ENCODE measurements around the gene LRCH1. TPM values are rescaled to one million over a fixed set of nuclear protein-coding genes. Genes with fewer than 3 reads are reported as not detected.

Gene LRCH1
- total and polyA plus RNA-seq, 2 experiments from 2014 or later: 4.7 to 5.0 TPM

DNA sequence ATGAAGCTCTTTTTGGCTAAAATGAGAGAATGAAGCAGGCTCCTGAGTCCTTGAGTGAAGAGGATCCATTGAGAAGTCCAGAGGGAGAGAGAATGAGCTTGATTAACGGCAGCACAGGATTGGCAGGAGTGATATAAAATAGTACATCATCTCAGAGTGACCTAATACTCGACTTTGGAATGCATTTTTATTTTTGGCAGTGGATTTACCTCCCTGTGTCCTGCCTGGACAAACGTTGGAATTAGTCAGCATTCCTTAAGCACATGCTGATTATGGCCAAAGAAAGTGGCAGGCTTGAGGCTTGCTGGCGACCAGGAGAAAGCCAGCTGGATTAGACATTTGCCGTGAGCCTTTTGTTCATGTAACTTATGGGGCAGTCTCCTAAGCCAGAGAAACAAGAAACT, 22.9 kb downstream of the LRCH1 start:
- Histone ChIP-seq H3F3A (ENCODE audit: insufficient read depth) (peaks cover 46% of the 10 kb centered on the region), H3K36me3 (ENCODE audit: low read depth) (no peaks in the 10 kb centered on the region), H3K27me3 (replicated peaks; ENCODE audit: insufficient read depth) (no peaks in the 10 kb centered on the region), H3K4me1 (ENCODE audit: insufficient read depth) (peaks cover 45% of the 10 kb centered on the region), H3K27ac (peak overlapping the region; percentile 68), H3K9ac (peak overlapping the region; percentile 41; the same call in 1 of the 2 replicates), H4K20me1 (ENCODE audit: insufficient read depth) (0 out of 2 replicates have a peak, but pooled peaks cover 4% of the 10 kb centered on the region), H2AFZ (no peak overlapping the region), H3K9me3 (ENCODE audit: low read depth) (no peaks in the 10 kb centered on the region), H3K4me2 (ENCODE audit: unreplicated experiment) (peak overlapping the region; percentile 75), H3K4me3 (peak overlapping the region; percentile 42), H3K9me2 (ENCODE audit: insufficient read depth) (no peaks in the 10 kb centered on the region), H3K79me2 (ENCODE audit: insufficient read depth) (peaks cover 74% of the 10 kb centered on the region)
- DNase-seq: peak; percentile 91
- TF ChIP-seq EZH2phosphoT487 (IDR thresholded peaks at IDR 0.05; ENCODE audit: insufficient read depth, low read depth): no peak
- TF ChIP-seq EZH2 (IDR thresholded peaks at IDR 0.05; ENCODE audit: insufficient read depth, poor library complexity, severe bottlenecking): no peak
- WGBS, 2 experiments (ENCODE audit: low coverage in 1 of 2, low lambda C conversion rate in 2 of 2, missing lambda C conversion rate in 2 of 2): 0 to 4% methylated on average over 5 of the region's 5 CpGs
- in situ Hi-C loops (cut with MboI): no loop called here

DNA sequence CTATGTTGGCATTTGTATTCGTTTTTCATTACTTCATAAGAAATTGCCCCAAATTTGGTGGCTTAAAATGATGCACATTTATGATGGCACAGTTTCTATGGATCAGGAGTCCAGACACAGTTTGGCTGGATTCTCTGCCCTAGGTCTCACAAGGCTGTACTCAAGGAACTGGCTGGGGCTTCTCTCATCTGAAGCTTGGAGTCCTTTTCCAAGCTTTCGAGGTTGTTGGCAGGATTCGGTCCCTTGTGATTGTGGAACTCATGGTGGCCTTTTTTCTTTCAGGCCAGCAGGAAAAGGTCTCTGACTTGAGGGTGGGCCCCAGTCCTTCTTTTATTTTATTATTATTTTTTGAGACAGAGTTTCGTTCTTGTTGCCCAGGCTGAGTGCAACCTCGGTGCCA, 23.8 kb downstream of the LRCH1 start:
- peaks cover 74% of the 10 kb centered on the region for H3K79me2 ChIP-seq (ENCODE audit: insufficient read depth)
- peaks cover 46% of the 10 kb centered on the region for H3F3A ChIP-seq (ENCODE audit: insufficient read depth)
- no peak overlapping the region for H3K4me2 ChIP-seq (ENCODE audit: unreplicated experiment)
- no peak for TF ChIP-seq EZH2 (IDR thresholded peaks at IDR 0.05; ENCODE audit: insufficient read depth, poor library complexity, severe bottlenecking)
- TF ChIP-seq EZH2phosphoT487 (IDR thresholded peaks at IDR 0.05; ENCODE audit: insufficient read depth, low read depth): no peak
- 0 out of 2 replicates have a peak, but pooled peaks cover 4% of the 10 kb centered on the region for H4K20me1 ChIP-seq (ENCODE audit: insufficient read depth)
- H3K9me3 ChIP-seq (ENCODE audit: low read depth): no peaks in the 10 kb centered on the region
- H3K9ac ChIP-seq: no peak overlapping the region
- in situ Hi-C loops (cut with MboI): no loop called here
- H3K4me1 ChIP-seq (ENCODE audit: insufficient read depth): peaks cover 40% of the 10 kb centered on the region
- no peak for DNase-seq
- H3K4me3 ChIP-seq: no peak overlapping the region
- H3K36me3 ChIP-seq (ENCODE audit: low read depth): no peaks in the 10 kb centered on the region
- H2AFZ ChIP-seq: no peak overlapping the region
- 37 to 51% methylated on average over 5 of the region's 5 CpGs for WGBS, 2 experiments (ENCODE audit: low coverage in 1 of 2, low lambda C conversion rate in 2 of 2, missing lambda C conversion rate in 2 of 2)
- H3K27ac ChIP-seq: peak overlapping the region; percentile 68; the same call in 1 of the 2 replicates
- H3K27me3 ChIP-seq (replicated peaks; ENCODE audit: insufficient read depth): no peaks in the 10 kb centered on the region
- H3K9me2 ChIP-seq (ENCODE audit: insufficient read depth): no peaks in the 10 kb centered on the region

DNA sequence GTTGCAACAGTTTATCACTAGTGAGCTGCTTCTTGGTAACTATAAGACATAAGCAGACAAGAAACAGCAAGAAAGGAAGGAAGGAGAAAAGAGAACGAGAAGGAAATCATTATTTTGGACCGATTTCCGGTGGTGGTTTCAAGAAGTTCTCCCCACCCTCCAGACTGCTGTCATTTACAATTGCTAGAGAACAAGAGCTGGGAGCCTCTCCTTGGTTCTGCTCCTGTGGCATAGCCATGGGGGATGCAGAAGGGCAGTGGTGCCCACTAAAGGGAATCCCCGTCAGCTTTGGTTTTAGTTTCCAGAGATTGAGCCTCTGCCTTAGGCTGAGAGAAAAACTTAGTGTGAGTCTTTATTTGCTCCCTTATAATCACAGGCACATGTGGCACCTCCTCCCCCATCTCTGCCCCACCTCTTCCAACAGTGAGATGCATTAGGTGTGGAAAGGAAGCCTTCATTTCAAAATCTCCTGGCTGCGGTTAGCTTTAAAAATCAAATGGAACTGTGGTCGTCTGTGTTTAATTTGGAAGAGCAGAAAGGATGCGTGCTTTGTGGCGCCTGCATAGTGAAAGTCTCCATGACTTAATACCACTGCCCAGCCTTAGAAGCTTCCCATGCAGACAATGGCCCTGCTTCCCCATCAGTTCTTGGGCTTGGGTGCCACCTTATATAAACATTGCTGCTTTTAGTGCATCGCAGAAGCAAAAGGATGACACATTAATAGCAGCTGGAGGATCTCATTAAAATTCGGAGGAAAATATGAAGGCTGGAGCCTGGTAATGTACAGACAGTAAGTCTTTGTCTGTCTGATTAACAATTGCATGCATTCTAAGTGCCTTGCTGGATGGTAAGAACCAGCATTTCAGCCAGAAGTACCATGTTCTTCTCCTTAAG, 25.0 kb downstream of the LRCH1 start:
- no peaks in the 10 kb centered on the region for H3K9me2 ChIP-seq (ENCODE audit: insufficient read depth)
- H3K4me2 ChIP-seq (ENCODE audit: unreplicated experiment): peak overlapping the region; percentile 77
- H2AFZ ChIP-seq: peak overlapping the region; percentile 14; the same call in 1 of the 2 replicates
- no peaks in the 10 kb centered on the region for H3K9me3 ChIP-seq (ENCODE audit: low read depth)
- WGBS, 2 experiments (ENCODE audit: low coverage in 1 of 2, low lambda C conversion rate in 2 of 2, missing lambda C conversion rate in 2 of 2): 8 to 13% methylated on average over 10 of the region's 10 CpGs
- peaks cover 40% of the 10 kb centered on the region for H3K4me1 ChIP-seq (ENCODE audit: insufficient read depth)
- H4K20me1 ChIP-seq (ENCODE audit: insufficient read depth): 0 out of 2 replicates have a peak, but pooled peaks cover 4% of the 10 kb centered on the region
- H3K36me3 ChIP-seq (ENCODE audit: low read depth): no peaks in the 10 kb centered on the region
- H3K79me2 ChIP-seq (ENCODE audit: insufficient read depth): peaks cover 74% of the 10 kb centered on the region
- peak overlapping the region; percentile 42 for H3K27ac ChIP-seq
- peak overlapping the region; percentile 15; the same call in 1 of the 2 replicates for H3K9ac ChIP-seq
- TF ChIP-seq EZH2 (IDR thresholded peaks at IDR 0.05; ENCODE audit: insufficient read depth, poor library complexity, severe bottlenecking): no peak
- no peak for TF ChIP-seq EZH2phosphoT487 (IDR thresholded peaks at IDR 0.05; ENCODE audit: insufficient read depth, low read depth)
- in situ Hi-C loops (cut with MboI): no loop called here
- H3K27me3 ChIP-seq (replicated peaks; ENCODE audit: insufficient read depth): no peaks in the 10 kb centered on the region
- DNase-seq: peak; percentile 67
- peak overlapping the region; percentile 48 for H3K4me3 ChIP-seq
- H3F3A ChIP-seq (ENCODE audit: insufficient read depth): peaks cover 46% of the 10 kb centered on the region

DNA sequence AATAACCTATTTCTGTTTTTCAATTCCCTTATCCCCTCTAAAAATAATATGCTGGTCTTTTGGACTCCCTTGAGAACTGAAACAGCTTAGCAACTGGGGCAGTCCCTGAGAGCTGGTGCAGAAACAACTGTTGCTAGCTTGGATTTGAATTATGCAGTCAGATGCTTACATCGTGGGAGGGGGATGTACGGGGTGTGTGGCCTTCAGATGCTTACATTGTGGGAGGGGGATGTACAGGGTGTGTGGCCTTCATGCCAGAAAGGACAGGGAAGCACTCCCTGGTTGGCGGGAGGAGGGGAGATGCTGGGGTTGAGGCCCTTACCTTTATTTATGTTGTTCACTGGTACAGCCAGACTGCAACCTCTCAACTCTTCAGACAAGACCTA, 25.6 kb downstream of the LRCH1 start:
- in situ Hi-C loops (cut with MboI): no loop called here
- H3K9me2 ChIP-seq (ENCODE audit: insufficient read depth): no peaks in the 10 kb centered on the region
- no peaks in the 10 kb centered on the region for H3K9me3 ChIP-seq (ENCODE audit: low read depth)
- 54% methylated on average over 3 of the region's 3 CpGs for WGBS, 2 experiments (ENCODE audit: low coverage in 1 of 2, low lambda C conversion rate in 2 of 2, missing lambda C conversion rate in 2 of 2)
- H4K20me1 ChIP-seq (ENCODE audit: insufficient read depth): 0 out of 2 replicates have a peak, but pooled peaks cover 4% of the 10 kb centered on the region
- no peak for DNase-seq
- H3K36me3 ChIP-seq (ENCODE audit: low read depth): no peaks in the 10 kb centered on the region
- H3F3A ChIP-seq (ENCODE audit: insufficient read depth): peaks cover 46% of the 10 kb centered on the region
- H3K4me1 ChIP-seq (ENCODE audit: insufficient read depth): peaks cover 40% of the 10 kb centered on the region
- no peaks in the 10 kb centered on the region for H3K27me3 ChIP-seq (replicated peaks; ENCODE audit: insufficient read depth)
- TF ChIP-seq EZH2phosphoT487 (IDR thresholded peaks at IDR 0.05; ENCODE audit: insufficient read depth, low read depth) (no peak), EZH2 (IDR thresholded peaks at IDR 0.05; ENCODE audit: insufficient read depth, poor library complexity, severe bottlenecking) (no peak)
- H2AFZ ChIP-seq: no peak overlapping the region
- peak overlapping the region; percentile 48 for H3K4me3 ChIP-seq
- H3K79me2 ChIP-seq (ENCODE audit: insufficient read depth): peaks cover 74% of the 10 kb centered on the region
- peak overlapping the region; percentile 42 for H3K27ac ChIP-seq
- H3K4me2 ChIP-seq (ENCODE audit: unreplicated experiment): peak overlapping the region; percentile 77
- H3K9ac ChIP-seq: peak overlapping the region; percentile 15; the same call in 1 of the 2 replicates
